ENCODE measurements around the gene EPRS1. TPM values are rescaled to one million over a fixed set of nuclear protein-coding genes. Genes with fewer than 3 reads are reported as not detected.

EPRS1 gene
- total and polyA plus RNA-seq, 2 of the 13 experiments (the other 11 are each of a cell fraction or from before 2014, with no cell fraction given), result 86.1 to 124 TPM

DNA sequence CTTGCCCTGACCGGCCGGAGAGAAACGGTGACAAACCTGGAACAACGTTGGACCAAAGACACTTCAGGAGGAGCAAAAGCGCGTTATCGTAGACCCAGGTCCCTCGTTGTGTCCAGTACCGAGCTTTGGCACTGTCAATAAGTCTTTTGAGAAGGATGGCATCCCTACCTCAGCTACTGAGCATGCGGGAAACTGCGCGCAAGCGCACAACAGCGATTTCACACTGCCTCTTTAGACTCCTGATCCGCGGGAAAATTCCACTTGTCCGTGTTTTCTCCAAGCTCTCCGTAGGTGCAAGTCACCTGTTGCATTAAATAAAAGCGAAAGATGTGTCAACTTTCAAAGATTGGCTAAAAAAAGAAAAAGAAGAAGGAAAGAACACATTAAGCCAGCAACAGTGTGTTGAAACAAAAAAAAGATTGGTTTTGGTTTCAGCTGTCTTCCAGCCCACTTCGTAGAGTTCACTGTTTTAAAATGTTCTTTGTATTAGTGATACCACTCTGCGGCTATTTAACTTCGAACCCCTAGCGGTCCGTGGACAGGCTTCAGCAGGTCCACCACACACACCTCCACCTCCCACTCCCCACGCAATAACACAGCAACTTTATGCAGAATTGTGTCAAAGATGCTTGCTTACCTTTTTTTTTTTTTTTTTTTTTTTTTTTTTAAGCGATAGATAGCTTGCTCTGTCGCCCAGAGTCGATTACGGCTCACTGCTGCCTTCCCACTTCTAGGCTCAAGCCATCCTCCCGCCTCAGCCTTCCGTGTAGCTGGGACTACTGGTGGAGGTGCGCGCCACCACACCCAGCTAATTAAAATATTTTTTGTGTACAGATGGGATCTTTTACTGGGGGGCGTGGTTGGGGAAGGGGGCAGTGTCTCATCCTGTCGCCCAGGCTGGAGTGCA lies 43.6 kb upstream of the EPRS1 start, which contains the start of gene BPNT1 (continued):
- TF ChIP-seq ZNF10 (CRISPR knock-in tag; IDR thresholded peaks at IDR 0.05; ENCODE audit: borderline replicate concordance, low read depth) (no peak), HES4 (CRISPR knock-in tag; IDR thresholded peaks at IDR 0.05; ENCODE audit: borderline replicate concordance) (no peak), NFE2 (CRISPR knock-in tag; IDR thresholded peaks at IDR 0.05) (no peak), DPF2 (CRISPR knock-in tag; IDR thresholded peaks at IDR 0.05; ENCODE audit: borderline replicate concordance, low read depth) (no peak), MTF1 (CRISPR knock-in tag; IDR thresholded peaks at IDR 0.05) (no peak), ZFY (CRISPR knock-in tag; IDR thresholded peaks at IDR 0.05) (peak; percentile 38), THAP11 (CRISPR knock-in tag; IDR thresholded peaks at IDR 0.05) (peak; percentile 86), ZFP1 (CRISPR knock-in tag; IDR thresholded peaks at IDR 0.05) (peak; percentile 54; the same call in 1 of the 2 replicates), NKX3-1 (CRISPR knock-in tag; IDR thresholded peaks at IDR 0.05) (peak; percentile 67; the same call in 1 of the 2 replicates), ZMYM4 (CRISPR knock-in tag; IDR thresholded peaks at IDR 0.05) (peak; percentile 85), KLF11 (CRISPR knock-in tag; IDR thresholded peaks at IDR 0.05) (0 out of 2 replicates have a peak, but pooled peaks have one; percentile 27), SETDB1 (CRISPR knock-in tag; IDR thresholded peaks at IDR 0.05; ENCODE audit: borderline replicate concordance) (no peak), ETV6 (CRISPR knock-in tag; conservative IDR thresholded peaks at IDR 0.05) (no peak), ZSCAN31 (CRISPR knock-in tag; IDR thresholded peaks at IDR 0.05; ENCODE audit: low read depth) (peak; percentile 78; the same call in 1 of the 2 replicates), SALL2 (CRISPR knock-in tag; IDR thresholded peaks at IDR 0.05) (0 out of 2 replicates have a peak, but pooled peaks have one; percentile 60), XRCC5 (optimal IDR thresholded peaks at IDR 0.05; ENCODE audit: low read length) (peak; percentile 76)
- TF ChIP-seq, protein P1, sequence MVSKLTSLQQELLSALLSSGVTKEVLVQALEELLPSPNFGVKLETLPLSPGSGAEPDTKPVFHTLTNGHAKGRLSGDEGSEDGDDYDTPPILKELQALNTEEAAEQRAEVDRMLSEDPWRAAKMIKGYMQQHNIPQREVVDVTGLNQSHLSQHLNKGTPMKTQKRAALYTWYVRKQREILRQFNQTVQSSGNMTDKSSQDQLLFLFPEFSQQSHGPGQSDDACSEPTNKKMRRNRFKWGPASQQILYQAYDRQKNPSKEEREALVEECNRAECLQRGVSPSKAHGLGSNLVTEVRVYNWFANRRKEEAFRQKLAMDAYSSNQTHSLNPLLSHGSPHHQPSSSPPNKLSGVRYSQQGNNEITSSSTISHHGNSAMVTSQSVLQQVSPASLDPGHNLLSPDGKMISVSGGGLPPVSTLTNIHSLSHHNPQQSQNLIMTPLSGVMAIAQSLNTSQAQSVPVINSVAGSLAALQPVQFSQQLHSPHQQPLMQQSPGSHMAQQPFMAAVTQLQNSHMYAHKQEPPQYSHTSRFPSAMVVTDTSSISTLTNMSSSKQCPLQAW (CRISPR knock-in tag; IDR thresholded peaks at IDR 0.05), result peak; percentile 90
- TF ChIP-seq, protein P2, sequence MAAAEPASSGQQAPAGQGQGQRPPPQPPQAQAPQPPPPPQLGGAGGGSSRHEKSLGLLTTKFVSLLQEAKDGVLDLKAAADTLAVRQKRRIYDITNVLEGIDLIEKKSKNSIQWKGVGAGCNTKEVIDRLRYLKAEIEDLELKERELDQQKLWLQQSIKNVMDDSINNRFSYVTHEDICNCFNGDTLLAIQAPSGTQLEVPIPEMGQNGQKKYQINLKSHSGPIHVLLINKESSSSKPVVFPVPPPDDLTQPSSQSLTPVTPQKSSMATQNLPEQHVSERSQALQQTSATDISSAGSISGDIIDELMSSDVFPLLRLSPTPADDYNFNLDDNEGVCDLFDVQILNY (CRISPR knock-in tag; conservative IDR thresholded peaks at IDR 0.05), result no peak
- TF ChIP-seq, protein P3, sequence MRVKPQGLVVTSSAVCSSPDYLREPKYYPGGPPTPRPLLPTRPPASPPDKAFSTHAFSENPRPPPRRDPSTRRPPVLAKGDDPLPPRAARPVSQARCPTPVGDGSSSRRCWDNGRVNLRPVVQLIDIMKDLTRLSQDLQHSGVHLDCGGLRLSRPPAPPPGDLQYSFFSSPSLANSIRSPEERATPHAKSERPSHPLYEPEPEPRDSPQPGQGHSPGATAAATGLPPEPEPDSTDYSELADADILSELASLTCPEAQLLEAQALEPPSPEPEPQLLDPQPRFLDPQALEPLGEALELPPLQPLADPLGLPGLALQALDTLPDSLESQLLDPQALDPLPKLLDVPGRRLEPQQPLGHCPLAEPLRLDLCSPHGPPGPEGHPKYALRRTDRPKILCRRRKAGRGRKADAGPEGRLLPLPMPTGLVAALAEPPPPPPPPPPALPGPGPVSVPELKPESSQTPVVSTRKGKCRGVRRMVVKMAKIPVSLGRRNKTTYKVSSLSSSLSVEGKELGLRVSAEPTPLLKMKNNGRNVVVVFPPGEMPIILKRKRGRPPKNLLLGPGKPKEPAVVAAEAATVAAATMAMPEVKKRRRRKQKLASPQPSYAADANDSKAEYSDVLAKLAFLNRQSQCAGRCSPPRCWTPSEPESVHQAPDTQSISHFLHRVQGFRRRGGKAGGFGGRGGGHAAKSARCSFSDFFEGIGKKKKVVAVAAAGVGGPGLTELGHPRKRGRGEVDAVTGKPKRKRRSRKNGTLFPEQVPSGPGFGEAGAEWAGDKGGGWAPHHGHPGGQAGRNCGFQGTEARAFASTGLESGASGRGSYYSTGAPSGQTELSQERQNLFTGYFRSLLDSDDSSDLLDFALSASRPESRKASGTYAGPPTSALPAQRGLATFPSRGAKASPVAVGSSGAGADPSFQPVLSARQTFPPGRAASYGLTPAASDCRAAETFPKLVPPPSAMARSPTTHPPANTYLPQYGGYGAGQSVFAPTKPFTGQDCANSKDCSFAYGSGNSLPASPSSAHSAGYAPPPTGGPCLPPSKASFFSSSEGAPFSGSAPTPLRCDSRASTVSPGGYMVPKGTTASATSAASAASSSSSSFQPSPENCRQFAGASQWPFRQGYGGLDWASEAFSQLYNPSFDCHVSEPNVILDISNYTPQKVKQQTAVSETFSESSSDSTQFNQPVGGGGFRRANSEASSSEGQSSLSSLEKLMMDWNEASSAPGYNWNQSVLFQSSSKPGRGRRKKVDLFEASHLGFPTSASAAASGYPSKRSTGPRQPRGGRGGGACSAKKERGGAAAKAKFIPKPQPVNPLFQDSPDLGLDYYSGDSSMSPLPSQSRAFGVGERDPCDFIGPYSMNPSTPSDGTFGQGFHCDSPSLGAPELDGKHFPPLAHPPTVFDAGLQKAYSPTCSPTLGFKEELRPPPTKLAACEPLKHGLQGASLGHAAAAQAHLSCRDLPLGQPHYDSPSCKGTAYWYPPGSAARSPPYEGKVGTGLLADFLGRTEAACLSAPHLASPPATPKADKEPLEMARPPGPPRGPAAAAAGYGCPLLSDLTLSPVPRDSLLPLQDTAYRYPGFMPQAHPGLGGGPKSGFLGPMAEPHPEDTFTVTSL (CRISPR knock-in tag; IDR thresholded peaks at IDR 0.05; ENCODE audit: borderline replicate concordance), result no peak; the same call in 1 of the 2 replicates
- TF ChIP-seq, protein P4, sequence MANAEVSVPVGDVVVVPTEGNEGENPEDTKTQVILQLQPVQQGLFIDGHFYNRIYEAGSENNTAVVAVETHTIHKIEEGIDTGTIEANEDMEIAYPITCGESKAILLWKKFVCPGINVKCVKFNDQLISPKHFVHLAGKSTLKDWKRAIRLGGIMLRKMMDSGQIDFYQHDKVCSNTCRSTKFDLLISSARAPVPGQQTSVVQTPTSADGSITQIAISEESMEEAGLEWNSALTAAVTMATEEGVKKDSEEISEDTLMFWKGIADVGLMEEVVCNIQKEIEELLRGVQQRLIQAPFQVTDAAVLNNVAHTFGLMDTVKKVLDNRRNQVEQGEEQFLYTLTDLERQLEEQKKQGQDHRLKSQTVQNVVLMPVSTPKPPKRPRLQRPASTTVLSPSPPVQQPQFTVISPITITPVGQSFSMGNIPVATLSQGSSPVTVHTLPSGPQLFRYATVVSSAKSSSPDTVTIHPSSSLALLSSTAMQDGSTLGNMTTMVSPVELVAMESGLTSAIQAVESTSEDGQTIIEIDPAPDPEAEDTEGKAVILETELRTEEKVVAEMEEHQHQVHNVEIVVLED (CRISPR knock-in tag; IDR thresholded peaks at IDR 0.05; ENCODE audit: borderline replicate concordance), result peak; percentile 64; the same call in 1 of the 2 replicates
